A549 (cell line): ENCODE measurements around the gene RPAP3.

Source experiments
- BCL3 ChIP-seq: fragments of >200 bp; sonication (Bioruptor Twin); formaldehyde crosslinking; IDR thresholded peaks from 3 replicates; pipeline ENCODE4 v1.6.1; 2016
- CTCF ChIP-seq: fragments of >200 bp; sonication (Bioruptor Twin); formaldehyde crosslinking; IDR thresholded peaks from 3 replicates; pipeline ENCODE4 v1.5.1; 2016
- ESRRA ChIP-seq: fragments of 150-350 bp; IDR thresholded peaks from 2 replicates; pipeline ENCODE4 v1.6.1; 2014; ENCODE audit warnings: mild to moderate bottlenecking, low read length, borderline replicate concordance
- HDAC2 ChIP-seq: fragments of 200-600 bp; sonication (generic); IDR thresholded peaks from 2 replicates; pipeline ENCODE4 v1.6.1; 2016
- JUN ChIP-seq, 2 experiments: fragments of >200 bp; sonication (Bioruptor Twin); formaldehyde crosslinking; IDR thresholded peaks; 2 replicates in 1 of 2; 3 replicates in 1 of 2; pipeline ENCODE4 v1.6.1; 2016 to 2017
- JUNB ChIP-seq: fragments of >200 bp; sonication (Bioruptor Twin); formaldehyde crosslinking; IDR thresholded peaks from 2 replicates; pipeline ENCODE4 v1.6.1; 2016
- NPAS2 ChIP-seq: fragments of 250-450 bp; sonication (Bioruptor Pico); IDR thresholded peaks from 2 replicates; pipeline ENCODE4 v1.8.0; 2022; ENCODE audit warnings: mild to moderate bottlenecking, moderate library complexity, borderline replicate concordance
- POLR2A ChIP-seq: IDR thresholded peaks from 2 replicates; pipeline ENCODE4 v1.6.1; 2012; ENCODE audit warnings: mild to moderate bottlenecking, low read length
- RAD21 ChIP-seq, 2 experiments: fragments of >200 bp in 1 of 2; sonication (Bioruptor Twin) in 1 of 2; formaldehyde crosslinking in 1 of 2; IDR thresholded peaks in 1 of 2; conservative IDR thresholded peaks in 1 of 2; 2 replicates in 1 of 2; 3 replicates in 1 of 2; pipeline ENCODE4 v1.6.1; 2012 to 2018; ENCODE audit warnings: inconsistent platforms in 1 of 2
- SMC3 ChIP-seq: fragments of >200 bp; sonication (Bioruptor Twin); formaldehyde crosslinking; IDR thresholded peaks from 3 replicates; pipeline ENCODE4 v1.6.1; 2018; ENCODE audit warnings: inconsistent platforms
- SREBF2 ChIP-seq: fragments of 450-650 bp; IDR thresholded peaks from 2 replicates; pipeline ENCODE4 v1.6.1; 2014; ENCODE audit warnings: mild to moderate bottlenecking, moderate library complexity
- ZNF302 ChIP-seq: fragments of 250-450 bp; sonication (Bioruptor Pico); IDR thresholded peaks from 2 replicates; pipeline ENCODE4 v1.9.0; 2021; ENCODE audit warnings: inconsistent platforms, mild to moderate bottlenecking, moderate library complexity
- TF ChIP-seq, protein P1 (sequence below): IDR thresholded peaks from 2 replicates; pipeline ENCODE4 v1.6.1; 2012

- TF ChIP-seq CTCF (peak; percentile 54), POLR2A (no peak), JUNB (no peak), NPAS2 (CRISPR knock-in tag) (no peak), HDAC2 (no peak), RAD21 (conservative IDR thresholded peaks at IDR 0.05 in 1 of 2, IDR thresholded peaks at IDR 0.05 in 1 of 2) (peak; percentile 24 to 40; a peak in 3 of 5 replicates), JUN (IDR thresholded peaks at IDR 0.05) (no peak), SMC3 (0 out of 3 replicates have a peak, but pooled peaks have one; percentile 24), ESRRA (no peak), BCL3 (no peak), SREBF2 (no peak), ZNF302 (CRISPR knock-in tag) (no peak)
- TF ChIP-seq, protein P1, sequence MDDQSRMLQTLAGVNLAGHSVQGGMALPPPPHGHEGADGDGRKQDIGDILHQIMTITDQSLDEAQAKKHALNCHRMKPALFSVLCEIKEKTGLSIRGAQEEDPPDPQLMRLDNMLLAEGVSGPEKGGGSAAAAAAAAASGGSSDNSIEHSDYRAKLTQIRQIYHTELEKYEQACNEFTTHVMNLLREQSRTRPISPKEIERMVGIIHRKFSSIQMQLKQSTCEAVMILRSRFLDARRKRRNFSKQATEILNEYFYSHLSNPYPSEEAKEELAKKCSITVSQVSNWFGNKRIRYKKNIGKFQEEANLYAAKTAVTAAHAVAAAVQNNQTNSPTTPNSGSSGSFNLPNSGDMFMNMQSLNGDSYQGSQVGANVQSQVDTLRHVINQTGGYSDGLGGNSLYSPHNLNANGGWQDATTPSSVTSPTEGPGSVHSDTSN, result no peak
Measured at GRCh38 chr12:47636908-47637780, 68.7 kb downstream of the RPAP3 start.
